Glutamatergic neuron (in vitro differentiated cells): ENCODE data around the gene INTS1. TPM values are rescaled to one million over a fixed set of nuclear protein-coding genes. Genes with fewer than 3 reads are reported as not detected.

ENCODE experiments used
- DNase-seq: peaks from one replicate; pipeline ENCODE4 v3.0.0; 2022
- H3K27ac Mint-ChIP-seq: one replicate; pipeline ENCODE4 v1.8.0; 2020; ENCODE audit warnings: mild to moderate bottlenecking, mixed read lengths, inconsistent platforms; ENCODE audit not compliant: unreplicated experiment
- H3K27me3 Mint-ChIP-seq: one replicate; pipeline ENCODE4 v1.8.0; 2020; ENCODE audit warnings: mild to moderate bottlenecking, moderate library complexity, mixed read lengths, inconsistent platforms; ENCODE audit not compliant: unreplicated experiment
- H3K36me3 Mint-ChIP-seq: one replicate; pipeline ENCODE4 v1.8.0; 2020; ENCODE audit warnings: mild to moderate bottlenecking, mixed read lengths, inconsistent platforms; ENCODE audit not compliant: unreplicated experiment
- H3K4me1 Mint-ChIP-seq: one replicate; pipeline ENCODE4 v1.8.0; 2020; ENCODE audit warnings: mild to moderate bottlenecking, low read depth, mixed read lengths, inconsistent platforms; ENCODE audit not compliant: unreplicated experiment
- H3K4me3 Mint-ChIP-seq: one replicate; pipeline ENCODE4 v1.8.0; 2020; ENCODE audit warnings: mild to moderate bottlenecking, mixed read lengths, inconsistent platforms; ENCODE audit not compliant: unreplicated experiment
- H3K9me3 Mint-ChIP-seq: one replicate; pipeline ENCODE4 v1.8.0; 2020; ENCODE audit warnings: mild to moderate bottlenecking, moderate library complexity, mixed read lengths, inconsistent platforms; ENCODE audit not compliant: unreplicated experiment
- total RNA-seq: library from RNA; stranded (reverse); fragmentation: NEBNext Ultra II Directional; extraction: Animal tissue kit (Norgen Biotek cat#: 25700); gene quantifications from one replicate; pipeline ENCODE4 v1.2.1, GENCODE V29; 2021; ENCODE audit not compliant: unreplicated experiment
- TF ChIP-seq, protein P1 (sequence below): fragments of 200-600 bp; sonication (generic); IDR thresholded peaks from one replicate; pipeline ENCODE4 v1.5.0; 2021; ENCODE audit not compliant: partially characterized antibody, unreplicated experiment

The INTS1 gene
- total RNA-seq, 1 donor from 2014 or later, result 108 TPM

DNA sequence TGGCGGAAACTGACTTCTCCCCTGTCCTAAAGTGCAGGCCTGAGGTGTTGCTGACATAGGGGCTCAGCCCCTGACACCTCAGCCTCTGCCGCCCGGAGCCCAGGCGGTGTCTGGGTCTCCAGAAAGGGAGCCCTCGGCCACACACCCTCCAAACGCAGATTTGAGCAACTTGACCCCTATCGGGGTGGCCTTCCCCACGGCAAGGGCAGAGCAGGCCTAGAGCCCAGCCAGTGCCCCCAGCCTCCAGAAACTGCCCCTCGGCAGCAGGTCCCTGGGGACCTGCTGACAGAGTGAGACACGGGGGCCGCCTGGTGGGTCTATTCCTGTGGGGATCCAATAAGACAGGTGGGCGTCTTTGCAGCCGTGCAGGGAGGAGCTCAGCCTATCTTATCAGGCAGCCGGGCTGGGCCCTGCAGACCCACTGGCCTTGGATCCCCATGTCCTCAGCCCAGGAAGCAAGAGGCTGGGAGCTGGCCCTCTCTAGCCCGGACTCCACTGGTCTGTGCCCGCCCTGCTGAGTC, 40.8 kb upstream of the INTS1 start:
- H3K27me3 Mint-ChIP-seq, result no peaks in the 10 kb centered on the region
- no peak overlapping the region for H3K4me3 Mint-ChIP-seq
- no peak for DNase-seq
- no peaks in the 10 kb centered on the region for H3K36me3 Mint-ChIP-seq
- TF ChIP-seq, protein P1, sequence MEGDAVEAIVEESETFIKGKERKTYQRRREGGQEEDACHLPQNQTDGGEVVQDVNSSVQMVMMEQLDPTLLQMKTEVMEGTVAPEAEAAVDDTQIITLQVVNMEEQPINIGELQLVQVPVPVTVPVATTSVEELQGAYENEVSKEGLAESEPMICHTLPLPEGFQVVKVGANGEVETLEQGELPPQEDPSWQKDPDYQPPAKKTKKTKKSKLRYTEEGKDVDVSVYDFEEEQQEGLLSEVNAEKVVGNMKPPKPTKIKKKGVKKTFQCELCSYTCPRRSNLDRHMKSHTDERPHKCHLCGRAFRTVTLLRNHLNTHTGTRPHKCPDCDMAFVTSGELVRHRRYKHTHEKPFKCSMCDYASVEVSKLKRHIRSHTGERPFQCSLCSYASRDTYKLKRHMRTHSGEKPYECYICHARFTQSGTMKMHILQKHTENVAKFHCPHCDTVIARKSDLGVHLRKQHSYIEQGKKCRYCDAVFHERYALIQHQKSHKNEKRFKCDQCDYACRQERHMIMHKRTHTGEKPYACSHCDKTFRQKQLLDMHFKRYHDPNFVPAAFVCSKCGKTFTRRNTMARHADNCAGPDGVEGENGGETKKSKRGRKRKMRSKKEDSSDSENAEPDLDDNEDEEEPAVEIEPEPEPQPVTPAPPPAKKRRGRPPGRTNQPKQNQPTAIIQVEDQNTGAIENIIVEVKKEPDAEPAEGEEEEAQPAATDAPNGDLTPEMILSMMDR, result no peak
- H3K4me1 Mint-ChIP-seq, result peaks cover 6% of the 10 kb centered on the region
- H3K27ac Mint-ChIP-seq, result no peak overlapping the region
- H3K9me3 Mint-ChIP-seq, result peaks cover 4% of the 10 kb centered on the region

DNA sequence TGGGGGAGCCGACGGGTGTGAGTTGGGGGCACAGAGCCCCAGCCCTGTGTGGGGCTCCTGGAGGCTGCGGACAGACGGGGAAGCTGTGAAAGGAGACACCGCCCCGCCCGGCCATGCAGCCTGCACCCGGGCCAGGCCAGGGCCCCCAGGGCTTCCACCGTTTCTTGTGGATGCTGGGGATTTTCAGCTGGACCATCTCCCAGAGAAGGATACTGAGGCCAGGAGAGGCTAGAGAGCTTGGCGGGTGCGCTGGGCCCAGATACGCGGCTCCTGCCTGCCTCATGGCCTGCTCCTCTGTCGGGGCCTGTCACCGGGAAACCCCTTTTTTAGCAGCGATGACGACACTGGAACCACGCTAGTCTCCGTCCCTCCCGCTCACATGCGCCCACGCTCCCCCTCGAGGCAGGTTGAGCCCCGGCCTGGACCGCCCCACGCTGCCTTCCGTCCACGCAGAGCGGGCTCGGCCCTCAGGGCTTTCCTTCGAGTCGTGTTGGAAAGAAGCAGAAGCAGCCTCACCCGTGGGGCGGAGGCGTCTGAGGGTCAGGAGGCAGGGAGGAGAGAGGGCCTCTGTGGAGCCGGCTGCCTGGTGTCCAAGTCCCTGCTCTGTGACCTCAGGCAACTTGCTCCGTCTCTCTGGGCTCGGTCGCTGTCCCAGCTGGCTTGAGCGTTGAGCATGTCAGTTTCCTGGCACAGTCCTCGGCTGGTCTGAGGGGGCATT, 40.1 kb upstream of the INTS1 start:
- no peak for DNase-seq
- TF ChIP-seq, protein P1, result no peak
- Mint-ChIP-seq H3K36me3 (no peaks in the 10 kb centered on the region), H3K27me3 (no peaks in the 10 kb centered on the region), H3K27ac (no peak overlapping the region), H3K9me3 (peaks cover 4% of the 10 kb centered on the region), H3K4me1 (peaks cover 6% of the 10 kb centered on the region), H3K4me3 (no peak overlapping the region)

DNA sequence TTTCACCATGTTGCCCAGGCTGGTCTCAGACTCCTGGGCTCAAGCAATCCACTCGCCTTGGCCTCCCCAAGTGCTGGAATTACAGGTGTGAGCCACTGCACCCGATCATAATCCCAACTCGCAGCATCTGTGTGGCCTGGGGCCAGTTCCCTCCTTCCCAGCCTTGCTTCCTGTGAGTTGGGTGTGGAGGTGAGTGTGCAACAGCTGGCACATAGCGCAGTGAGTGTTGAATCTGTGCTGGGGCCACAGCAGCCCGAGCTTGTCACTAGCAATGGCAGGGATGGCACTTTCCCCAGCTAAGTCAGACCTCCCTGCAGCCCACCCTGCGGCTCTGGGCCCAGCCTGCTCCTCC, 39.6 kb upstream of the INTS1 start:
- Mint-ChIP-seq H3K27ac (no peak overlapping the region), H3K9me3 (peaks cover 4% of the 10 kb centered on the region), H3K4me3 (no peak overlapping the region), H3K27me3 (no peaks in the 10 kb centered on the region), H3K4me1 (peaks cover 6% of the 10 kb centered on the region), H3K36me3 (no peaks in the 10 kb centered on the region)
- TF ChIP-seq, protein P1, result no peak
- no peak for DNase-seq

DNA sequence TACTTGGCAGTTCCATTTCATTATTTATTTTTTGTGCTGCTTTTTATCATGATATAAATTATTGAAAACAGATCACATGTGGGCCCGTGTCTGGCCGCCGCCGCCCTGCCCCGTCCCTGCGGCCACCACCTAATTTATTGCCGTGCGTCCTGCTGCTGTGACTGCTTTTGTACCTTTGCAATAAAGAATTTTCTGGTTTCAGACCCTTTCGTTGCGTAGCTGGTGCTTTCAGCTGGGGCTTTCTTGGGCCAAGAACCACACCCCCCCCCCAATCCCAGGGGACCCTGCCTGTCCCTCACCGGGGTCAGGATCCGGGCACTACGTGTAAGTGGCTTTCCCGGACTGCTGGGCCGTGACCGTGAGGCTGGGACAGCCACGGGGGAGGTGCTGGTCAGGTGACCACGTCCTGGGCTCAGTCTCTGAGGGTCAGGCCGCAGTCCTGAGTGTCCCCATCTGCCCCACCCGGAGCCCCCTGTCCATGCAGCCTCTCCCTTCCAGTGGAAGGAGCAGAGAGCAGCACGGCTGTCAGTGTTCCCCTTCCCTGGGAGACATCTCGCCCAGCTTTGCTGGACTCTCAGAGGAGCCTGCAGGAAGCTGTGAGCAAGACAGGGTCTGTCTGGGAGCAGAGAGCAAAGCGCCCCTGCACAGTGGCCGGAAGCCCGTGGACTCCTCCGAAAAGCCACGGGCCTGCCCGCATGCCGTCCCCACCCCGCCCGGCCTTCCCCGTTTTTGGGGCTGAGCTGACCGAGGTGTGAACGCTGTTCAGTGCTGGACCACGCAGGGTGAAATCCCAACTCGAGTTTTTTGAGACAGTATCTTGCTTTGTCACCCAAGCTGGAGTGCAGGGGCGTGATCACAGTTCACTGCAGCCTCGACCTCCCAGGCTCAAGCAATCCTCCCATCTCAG, 38.9 kb upstream of the INTS1 start:
- peaks cover 3% of the 10 kb centered on the region for H3K9me3 Mint-ChIP-seq
- TF ChIP-seq, protein P1, result no peak
- H3K27me3 Mint-ChIP-seq, result no peaks in the 10 kb centered on the region
- peaks cover 6% of the 10 kb centered on the region for H3K4me1 Mint-ChIP-seq
- no peaks in the 10 kb centered on the region for H3K36me3 Mint-ChIP-seq
- H3K4me3 Mint-ChIP-seq, result peak overlapping the region; percentile 6
- H3K27ac Mint-ChIP-seq, result no peak overlapping the region
- DNase-seq, result peak; percentile 72

DNA sequence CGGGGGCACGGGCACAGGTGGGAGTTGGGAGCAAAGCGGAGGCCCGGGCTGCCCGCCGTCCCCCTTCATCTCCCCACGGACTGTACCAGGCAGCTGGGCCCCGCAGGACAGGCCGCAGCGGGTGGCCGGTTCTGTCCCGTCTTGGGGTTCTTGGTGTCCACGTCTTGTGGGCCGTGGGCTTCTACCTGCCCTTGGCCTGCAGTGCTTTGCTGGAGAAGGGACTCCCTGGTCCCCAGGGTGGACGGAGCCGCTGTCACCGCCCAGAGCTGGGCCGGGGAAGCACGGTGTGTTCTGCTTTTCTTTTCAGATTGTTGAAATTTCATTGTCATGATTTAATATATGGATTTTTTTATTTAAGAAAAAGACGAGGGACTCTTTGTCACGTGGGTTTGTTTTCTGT, 38.1 kb upstream of the INTS1 start:
- Mint-ChIP-seq H3K36me3 (no peaks in the 10 kb centered on the region), H3K4me1 (peaks cover 9% of the 10 kb centered on the region), H3K27me3 (no peaks in the 10 kb centered on the region), H3K4me3 (no peak overlapping the region), H3K9me3 (peaks cover 5% of the 10 kb centered on the region), H3K27ac (no peak overlapping the region)
- TF ChIP-seq, protein P1, result no peak
- no peak for DNase-seq
